ENCODE data around the gene ATF4.

Gene ATF4

GRCh38 chr22:39479254-39479653, 41.1 kb upstream of the ATF4 start:
- Histone ChIP-seq H3K27ac (ENCODE audit: low read depth, low read length) (no peak overlapping the region), H3K79me2 (ENCODE audit: insufficient read depth, low read length) (peaks cover 99% of the 10 kb centered on the region), H4K20me1 (ENCODE audit: low read depth, low read length) (peaks cover 18% of the 10 kb centered on the region; the same call in 1 of the 2 replicates), H3K9me2 (replicated peaks; ENCODE audit: insufficient read depth, low read length) (no peaks in the 10 kb centered on the region), H3K4me3 (ENCODE audit: insufficient read depth, low read length, poor library complexity, severe bottlenecking) (no peak overlapping the region), H3K27me3 (ENCODE audit: low read length) (no peaks in the 10 kb centered on the region), H3F3A (ENCODE audit: insufficient read depth) (peaks cover 4% of the 10 kb centered on the region; the same call in 1 of the 2 replicates), H3K9ac (ENCODE audit: low read length) (no peak overlapping the region), H3K9me3 (ENCODE audit: insufficient read depth, low read length) (no peaks in the 10 kb centered on the region), H2AFZ (ENCODE audit: low read depth, low read length, severe bottlenecking) (no peak overlapping the region), H3K4me2 (ENCODE audit: low read depth, low read length, poor library complexity, severe bottlenecking) (no peak overlapping the region), H3K36me3 (ENCODE audit: low read length) (peaks cover 14% of the 10 kb centered on the region)
- no peak for TF ChIP-seq CTCF (IDR thresholded peaks at IDR 0.05; ENCODE audit: insufficient read depth, low read length, poor library complexity, severe bottlenecking)
- no peak for TF ChIP-seq EZH2phosphoT487 (conservative IDR thresholded peaks at IDR 0.05; ENCODE audit: low read length)

- Histone ChIP-seq H3K27ac (ENCODE audit: low read depth, low read length) (no peak overlapping the region), H3K27me3 (ENCODE audit: low read length) (no peaks in the 10 kb centered on the region), H3K9me2 (replicated peaks; ENCODE audit: insufficient read depth, low read length) (no peaks in the 10 kb centered on the region), H4K20me1 (ENCODE audit: low read depth, low read length) (peaks cover 18% of the 10 kb centered on the region; the same call in 1 of the 2 replicates), H3K79me2 (ENCODE audit: insufficient read depth, low read length) (peaks cover 97% of the 10 kb centered on the region), H3K36me3 (ENCODE audit: low read length) (peaks cover 14% of the 10 kb centered on the region), H2AFZ (ENCODE audit: low read depth, low read length, severe bottlenecking) (no peak overlapping the region), H3K4me3 (ENCODE audit: insufficient read depth, low read length, poor library complexity, severe bottlenecking) (no peak overlapping the region), H3K9ac (ENCODE audit: low read length) (no peak overlapping the region), H3F3A (ENCODE audit: insufficient read depth) (peaks cover 5% of the 10 kb centered on the region; the same call in 1 of the 2 replicates), H3K9me3 (ENCODE audit: insufficient read depth, low read length) (no peaks in the 10 kb centered on the region), H3K4me2 (ENCODE audit: low read depth, low read length, poor library complexity, severe bottlenecking) (no peak overlapping the region)
- TF ChIP-seq CTCF (IDR thresholded peaks at IDR 0.05; ENCODE audit: insufficient read depth, low read length, poor library complexity, severe bottlenecking) (no peak), EZH2phosphoT487 (conservative IDR thresholded peaks at IDR 0.05; ENCODE audit: low read length) (no peak)
Measured at GRCh38 chr22:39480557-39480956, 39.8 kb upstream of the ATF4 start.

GRCh38 chr22:39481054-39481453, 39.3 kb upstream of the ATF4 start:
- Histone ChIP-seq H3F3A (ENCODE audit: insufficient read depth) (peaks cover 9% of the 10 kb centered on the region; the same call in 1 of the 2 replicates), H2AFZ (ENCODE audit: low read depth, low read length, severe bottlenecking) (no peak overlapping the region), H3K4me3 (ENCODE audit: insufficient read depth, low read length, poor library complexity, severe bottlenecking) (no peak overlapping the region), H3K9me2 (replicated peaks; ENCODE audit: insufficient read depth, low read length) (no peaks in the 10 kb centered on the region), H3K36me3 (ENCODE audit: low read length) (peaks cover 18% of the 10 kb centered on the region), H3K4me2 (ENCODE audit: low read depth, low read length, poor library complexity, severe bottlenecking) (no peak overlapping the region), H3K9me3 (ENCODE audit: insufficient read depth, low read length) (no peaks in the 10 kb centered on the region), H3K27me3 (ENCODE audit: low read length) (no peaks in the 10 kb centered on the region), H3K27ac (ENCODE audit: low read depth, low read length) (no peak overlapping the region), H3K9ac (ENCODE audit: low read length) (no peak overlapping the region), H4K20me1 (ENCODE audit: low read depth, low read length) (peaks cover 18% of the 10 kb centered on the region; the same call in 1 of the 2 replicates), H3K79me2 (ENCODE audit: insufficient read depth, low read length) (peaks cover 96% of the 10 kb centered on the region)
- TF ChIP-seq EZH2phosphoT487 (conservative IDR thresholded peaks at IDR 0.05; ENCODE audit: low read length) (no peak), CTCF (IDR thresholded peaks at IDR 0.05; ENCODE audit: insufficient read depth, low read length, poor library complexity, severe bottlenecking) (no peak)

All from SU-DHL-6 (cell line).